Measurements from ENCODE around the gene NPAS1.
A peak's percentile ranks its signal among the peaks of the same experiment; 100 is the strongest.

Gene NPAS1

DNA sequence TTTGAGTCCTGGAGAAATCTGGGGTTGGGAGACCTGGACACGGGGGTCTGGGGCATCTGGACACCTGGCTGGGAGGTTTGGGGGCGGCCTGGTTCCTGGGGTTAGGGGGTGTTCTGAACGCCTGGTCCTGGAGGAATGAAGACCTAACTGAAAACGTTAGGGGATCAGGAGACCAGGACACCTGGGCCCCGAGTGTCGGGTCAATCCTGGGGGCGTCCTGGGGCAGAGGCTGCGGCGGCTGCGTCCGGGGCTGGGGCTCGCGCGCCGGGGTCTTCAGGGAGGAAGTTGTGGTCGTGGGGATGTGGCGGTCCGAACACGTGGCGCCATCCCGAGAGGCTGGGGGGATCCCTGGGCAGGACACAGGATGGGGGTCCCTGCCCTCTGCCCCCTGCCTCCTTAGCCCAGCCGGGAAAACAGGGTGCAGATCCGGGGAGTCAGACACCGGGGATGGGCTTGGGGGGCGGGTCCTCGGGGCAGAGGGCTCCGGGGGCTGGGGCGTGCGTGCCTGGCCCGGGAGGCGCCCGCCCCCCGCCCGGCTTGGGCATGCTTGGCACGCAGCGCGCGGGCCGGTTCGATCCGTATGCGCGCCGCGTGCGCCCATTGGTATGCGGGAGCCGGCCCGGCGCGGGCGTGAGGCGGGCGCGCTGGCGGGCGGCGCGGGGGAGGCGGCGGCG, 632 bp downstream of the NPAS1 start:
- no peak for DNase-seq

DNA sequence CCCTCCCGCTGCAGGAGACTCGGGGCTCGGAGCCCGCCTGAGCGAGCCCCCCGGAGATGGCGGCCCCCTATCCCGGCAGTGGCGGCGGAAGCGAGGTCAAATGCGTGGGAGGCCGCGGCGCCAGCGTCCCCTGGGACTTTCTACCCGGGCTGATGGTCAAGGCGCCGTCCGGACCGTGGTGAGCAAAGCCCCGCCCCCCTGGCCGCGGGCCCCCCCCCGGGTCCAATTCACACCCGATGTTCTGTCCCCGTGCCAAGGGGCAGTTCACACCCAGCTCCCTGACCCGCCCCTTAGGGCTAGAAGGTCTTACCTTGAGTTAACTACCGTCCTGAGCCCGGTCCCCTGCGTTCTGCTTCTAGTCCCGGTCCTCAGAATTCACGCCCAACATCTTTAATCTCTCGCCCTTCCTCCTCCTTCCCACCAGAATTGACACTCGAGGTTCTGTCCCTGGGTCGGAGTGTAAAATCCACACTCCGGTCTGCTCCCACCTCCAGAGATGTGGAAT, 1.4 kb downstream of the NPAS1 start:
- no peak for DNase-seq

DNA sequence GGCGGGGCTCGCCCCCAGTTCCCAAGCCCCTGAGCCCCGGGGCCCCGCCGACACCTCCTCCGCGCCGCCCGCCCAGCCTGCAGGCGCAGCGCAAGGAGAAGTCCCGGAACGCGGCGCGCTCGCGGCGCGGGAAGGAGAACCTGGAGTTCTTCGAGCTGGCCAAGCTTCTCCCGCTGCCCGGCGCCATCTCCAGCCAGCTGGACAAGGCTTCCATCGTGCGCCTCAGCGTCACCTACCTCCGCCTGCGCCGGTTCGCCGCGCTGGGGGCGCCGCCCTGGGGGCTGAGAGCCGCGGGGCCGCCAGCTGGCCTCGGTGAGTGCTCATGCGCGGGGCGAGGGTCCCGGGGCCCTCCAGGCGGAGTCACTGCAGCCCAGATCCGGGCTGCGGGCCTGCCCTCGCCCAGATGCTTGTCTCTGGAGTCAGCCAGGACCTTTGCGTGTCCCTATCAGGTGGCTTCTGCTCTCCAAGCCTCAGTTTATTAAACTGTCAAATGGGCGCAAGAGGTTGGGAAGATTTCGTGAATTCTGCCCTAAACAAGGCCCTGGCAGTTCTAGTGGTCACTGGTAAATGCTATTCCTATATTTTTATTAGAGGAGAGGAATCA, 2.0 kb downstream of the NPAS1 start:
- DNase-seq = no peak

GRCh38 chr19:47022140-47022536, 2.5 kb downstream of the NPAS1 start:
- DNase-seq = no peak

GRCh38 chr19:47022541-47023447, 3.2 kb downstream of the NPAS1 start:
- DNase-seq = no peak

DNA sequence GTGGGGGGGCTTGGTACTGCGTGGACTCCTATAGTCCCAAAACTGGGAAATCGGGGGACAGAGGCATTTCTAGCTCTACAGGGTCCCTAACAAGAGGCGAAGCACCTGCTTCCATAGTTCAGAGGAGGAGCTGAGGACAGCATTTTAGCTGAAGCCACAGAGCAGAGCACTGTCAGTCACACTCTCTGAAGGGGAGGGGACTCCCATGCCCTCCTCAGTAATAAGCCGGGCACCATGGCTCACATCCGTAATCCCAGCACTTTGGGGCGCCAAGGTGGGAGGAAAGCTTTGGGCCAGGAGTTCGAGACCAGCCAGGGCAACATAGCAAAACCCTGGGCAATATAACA, 3.8 kb downstream of the NPAS1 start:
- no peak for DNase-seq

DNA sequence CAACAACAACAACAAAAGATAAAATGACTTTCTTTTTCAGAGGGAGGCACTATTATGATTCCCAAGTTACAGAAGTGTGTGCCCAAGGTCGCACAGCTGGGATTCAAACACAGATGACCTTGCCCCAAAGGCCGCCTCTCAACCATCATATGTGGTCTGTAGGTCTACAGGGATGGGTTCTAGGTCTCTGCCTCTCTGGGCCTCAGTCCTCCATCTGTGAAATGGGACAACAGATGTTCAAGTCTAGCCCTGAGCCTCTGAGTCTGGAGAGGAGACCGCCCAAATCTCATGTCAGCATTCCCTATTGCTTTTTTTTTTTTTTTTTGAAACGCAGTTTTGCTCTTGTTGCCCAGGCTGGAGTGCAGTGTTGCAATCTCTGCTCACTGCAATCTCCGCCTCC, 4.9 kb downstream of the NPAS1 start:
- DNase-seq = no peak

GRCh38 chr19:47026156-47026555, 6.5 kb downstream of the NPAS1 start:
- DNase-seq = no peak

- no peak for DNase-seq
These were observed 7.3 kb downstream of the NPAS1 start for GRCh38 chr19:47026889-47027288.

GRCh38 chr19:47027586-47028088, 8.0 kb downstream of the NPAS1 start:
- no peak for DNase-seq

- DNase-seq = no peak
These were observed 8.6 kb downstream of the NPAS1 start for GRCh38 chr19:47028195-47028601.

DNA sequence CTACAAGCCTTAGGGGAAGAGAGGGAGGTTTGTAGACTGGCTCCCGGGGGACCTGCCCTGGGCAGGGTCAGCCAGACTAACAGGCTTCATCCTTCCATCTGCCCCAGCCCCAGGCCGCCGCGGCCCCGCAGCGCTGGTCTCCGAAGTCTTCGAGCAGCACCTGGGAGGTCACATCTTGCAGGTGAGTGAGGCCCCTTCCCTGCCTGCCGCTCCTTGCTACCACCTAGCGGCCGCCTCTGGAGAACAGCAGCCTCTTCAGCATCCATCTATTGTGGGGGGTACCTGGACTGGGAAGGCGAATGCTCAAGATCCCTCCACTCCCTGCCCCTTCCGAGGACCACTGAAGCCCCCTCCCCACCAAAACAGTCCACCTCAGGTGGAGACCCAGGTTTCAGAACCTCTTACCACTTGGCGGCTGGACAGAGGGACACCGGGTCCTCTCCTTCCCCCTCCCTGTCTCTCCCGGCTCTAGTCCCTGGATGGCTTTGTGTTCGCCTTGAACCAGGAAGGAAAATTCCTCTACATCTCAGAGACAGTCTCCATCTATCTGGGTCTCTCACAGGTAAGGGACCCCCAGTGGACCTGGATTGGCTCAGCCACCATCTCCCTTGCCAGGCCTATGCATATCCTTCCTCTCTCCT, 12.7 kb downstream of the NPAS1 start:
- no peak for DNase-seq

DNA sequence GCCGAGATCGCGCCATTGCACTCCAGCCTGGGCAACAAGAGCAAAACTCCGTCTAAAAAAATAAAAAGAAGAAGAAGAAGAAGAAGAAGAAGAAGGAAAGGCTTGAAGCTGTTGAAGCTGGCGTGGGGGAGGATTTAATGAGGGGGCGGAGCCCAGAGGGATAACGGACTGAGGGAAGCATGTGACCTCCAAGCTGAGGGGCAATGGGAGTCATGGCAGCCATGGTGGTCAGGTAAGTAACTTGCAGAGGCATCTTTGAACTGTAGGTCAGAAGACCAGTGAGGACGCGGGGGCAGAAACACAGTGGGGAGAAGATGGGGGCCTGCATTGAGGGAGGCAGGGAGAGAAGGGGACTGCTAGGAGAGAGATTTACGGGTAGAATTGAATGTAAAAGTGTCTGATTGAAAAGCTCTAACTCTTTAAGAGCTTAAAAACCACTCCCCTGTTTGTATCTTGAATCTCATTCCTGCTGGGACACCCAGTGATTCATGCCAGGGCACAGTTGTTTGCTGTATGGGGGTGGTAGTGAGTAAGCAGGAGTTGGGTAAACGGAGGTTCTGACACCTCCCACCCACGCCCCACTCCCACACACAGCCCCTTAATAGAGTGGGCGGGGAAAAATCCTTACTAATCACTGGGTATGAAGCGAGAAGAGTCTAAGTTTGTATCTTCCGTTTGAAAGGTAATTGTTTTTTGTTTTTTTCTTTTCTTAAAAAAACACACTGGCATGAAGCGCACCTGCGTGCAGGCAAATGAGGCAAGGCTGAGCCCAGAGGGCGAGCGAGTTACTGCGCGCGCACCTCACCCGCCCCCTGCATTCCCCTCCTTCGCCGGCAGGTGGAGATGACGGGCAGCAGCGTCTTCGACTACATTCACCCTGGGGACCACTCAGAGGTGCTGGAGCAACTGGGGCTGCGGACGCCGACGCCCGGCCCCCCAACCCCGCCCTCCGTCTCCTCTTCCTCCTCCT, 15.8 kb downstream of the NPAS1 start:
- DNase-seq = peak; percentile 73

GRCh38 chr19:47036097-47036651, 16.5 kb downstream of the NPAS1 start:
- no peak for DNase-seq

- no peak for DNase-seq
These were observed 18.1 kb downstream of the NPAS1 start for GRCh38 chr19:47037766-47038165.

DNA sequence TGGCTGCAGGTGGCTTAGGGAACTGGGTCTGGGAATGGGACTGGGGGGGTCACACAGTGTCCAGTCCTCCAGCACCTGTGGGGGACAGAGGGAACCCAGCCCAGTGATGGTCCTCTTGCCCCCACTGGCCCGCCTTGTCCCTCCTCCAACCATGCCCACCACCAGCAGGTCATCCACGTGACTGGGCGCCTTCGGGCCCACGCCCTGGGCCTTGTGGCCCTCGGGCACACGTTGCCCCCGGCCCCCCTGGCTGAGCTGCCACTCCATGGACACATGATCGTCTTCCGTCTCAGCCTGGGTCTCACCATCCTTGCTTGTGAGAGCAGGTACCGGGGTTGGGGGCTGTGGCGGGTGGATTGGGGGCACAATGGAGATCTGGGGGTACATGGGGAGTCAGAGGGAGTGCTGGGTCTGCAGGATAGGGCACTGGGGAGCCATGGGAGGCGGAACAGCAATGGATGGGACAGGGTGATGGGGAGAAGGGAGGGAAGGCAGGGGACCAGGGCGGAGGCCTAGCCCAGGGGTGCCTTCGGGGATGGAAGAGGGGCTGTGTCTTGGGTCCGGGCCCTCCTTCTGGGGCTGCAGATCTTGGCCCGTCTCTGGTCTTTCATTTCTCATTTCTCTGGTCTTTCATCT, 19.7 kb downstream of the NPAS1 start:
- DNase-seq = no peak

GRCh38 chr19:47040869-47041268, 21.2 kb downstream of the NPAS1 start:
- DNase-seq = no peak

DNA sequence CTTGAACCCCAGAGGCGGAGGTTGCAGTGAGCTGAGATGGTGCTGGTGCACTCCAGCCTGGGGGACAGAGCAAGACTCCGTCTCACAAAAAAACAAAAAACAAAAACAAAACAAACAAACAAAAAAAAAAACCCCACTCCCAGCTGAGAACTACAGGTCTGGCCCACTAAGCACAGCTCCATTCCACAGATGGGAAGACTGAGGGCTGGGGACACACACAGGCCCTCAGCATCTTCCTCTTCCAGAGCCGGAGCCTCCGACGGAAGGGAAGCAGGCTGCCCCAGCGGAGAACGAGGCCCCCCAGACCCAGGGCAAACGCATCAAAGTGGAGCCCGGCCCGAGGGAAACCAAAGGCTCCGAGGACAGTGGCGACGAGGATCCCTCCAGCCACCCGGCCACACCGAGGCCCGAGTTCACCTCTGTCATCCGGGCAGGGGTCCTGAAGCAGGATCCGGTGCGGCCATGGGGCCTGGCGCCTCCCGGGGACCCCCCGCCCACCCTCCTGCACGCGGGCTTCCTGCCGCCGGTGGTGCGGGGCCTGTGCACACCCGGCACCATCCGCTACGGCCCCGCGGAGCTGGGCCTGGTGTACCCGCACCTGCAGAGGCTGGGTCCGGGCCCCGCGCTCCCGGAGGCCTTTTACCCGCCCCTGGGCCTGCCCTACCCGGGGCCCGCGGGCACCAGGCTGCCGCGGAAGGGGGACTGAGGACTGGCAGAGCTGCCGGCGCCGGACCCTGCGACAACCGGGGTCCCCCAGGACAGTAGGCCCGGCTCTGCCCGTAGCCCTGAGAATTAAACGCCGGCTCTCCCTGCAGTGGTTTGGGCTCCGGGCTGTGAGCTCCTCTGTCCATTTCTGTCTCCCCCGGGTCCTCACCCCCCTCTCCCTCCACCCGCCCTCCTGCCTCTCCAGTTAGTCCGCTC, 25.6 kb downstream of the NPAS1 start:
- DNase-seq = no peak

GRCh38 chr19:47045867-47046470, 26.3 kb downstream of the NPAS1 start:
- DNase-seq = no peak
